ENCODE data around the gene CELF4. TPM values are rescaled to one million over a fixed set of nuclear protein-coding genes. Genes with fewer than 3 reads are reported as not detected.

CELF4 gene
- total and polyA plus RNA-seq, 5 donors from 2014 or later: 0.08 to 0.30 (median 0.08) TPM; not detected in 2

DNA sequence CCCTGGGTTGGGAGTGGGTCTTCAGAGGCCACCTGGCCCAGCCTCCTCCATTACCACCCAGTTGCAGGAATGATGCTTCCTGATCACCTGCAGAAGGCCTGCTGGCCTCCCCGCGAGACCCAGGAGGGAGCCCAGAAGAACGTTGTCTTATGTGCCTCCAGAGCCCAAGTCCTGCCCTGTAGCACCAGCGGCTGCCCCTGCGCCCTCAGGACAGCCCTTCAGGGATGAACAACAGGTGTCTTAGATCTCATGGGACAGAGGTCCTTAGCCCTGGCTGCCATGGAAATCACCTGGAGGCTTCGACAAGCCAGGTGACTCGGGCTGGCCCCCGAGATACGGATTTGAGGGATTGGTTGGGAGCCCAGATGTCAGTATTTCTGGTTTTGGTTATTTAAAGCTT is 278.8 kb downstream of the CELF4 start:
- Histone ChIP-seq H3K36me3 (ENCODE audit: control insufficient read depth, insufficient read depth, low read length) (no peaks in the 10 kb centered on the region), H3K27ac (ENCODE audit: insufficient read depth, low read length, poor library complexity, severe bottlenecking) (no peak overlapping the region), H3K4me1 (ENCODE audit: control insufficient read depth, insufficient read depth, low read length, poor library complexity, severe bottlenecking) (no peaks in the 10 kb centered on the region), H3K27me3 (ENCODE audit: control insufficient read depth, insufficient read depth, low read length) (no peaks in the 10 kb centered on the region), H3K4me3 (ENCODE audit: low read depth, low read length) (no peak overlapping the region), H3K9me3 (ENCODE audit: control insufficient read depth in 2 of 2, low read length in 2 of 2) (no peaks in the 10 kb centered on the region)
- DNase-seq: no peak
- no peaks in the 10 kb centered on the region for H3K4me1 Mint-ChIP-seq
- no peaks in the 10 kb centered on the region for H3K27me3 Mint-ChIP-seq
- H3K9me3 Mint-ChIP-seq: no peaks in the 10 kb centered on the region
- no peak overlapping the region for H3K27ac Mint-ChIP-seq
- no peaks in the 10 kb centered on the region for H3K36me3 Mint-ChIP-seq
- ATAC-seq (ENCODE audit: low read depth in 2 of 2): no peak
- H3K4me3 Mint-ChIP-seq: no peak overlapping the region

DNA sequence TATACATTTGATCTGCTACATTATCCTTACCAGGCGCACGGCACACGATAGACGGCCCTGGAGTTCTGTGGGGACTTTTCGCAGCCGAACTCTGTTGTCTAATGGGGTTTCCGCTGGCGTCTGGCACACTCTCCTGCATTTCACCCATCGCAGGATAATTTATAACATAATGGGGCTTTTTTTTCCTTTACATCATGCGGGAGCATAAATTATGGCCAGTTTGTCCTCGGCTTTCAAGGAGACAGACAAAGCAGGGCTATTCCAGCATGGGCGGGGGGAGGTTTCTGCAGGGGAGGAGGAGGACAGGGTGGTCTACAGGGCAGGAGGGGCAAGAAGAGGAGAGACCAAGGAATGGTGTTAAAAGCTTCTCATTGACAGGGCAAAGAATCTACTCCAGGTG is 279.8 kb downstream of the CELF4 start:
- peaks cover 0 to under 1% (median 0%) of the 10 kb centered on the region in 7 donors for H3K9me3 Mint-ChIP-seq
- no peaks in the 10 kb centered on the region for H3K27me3 Mint-ChIP-seq
- no peak for DNase-seq

DNA sequence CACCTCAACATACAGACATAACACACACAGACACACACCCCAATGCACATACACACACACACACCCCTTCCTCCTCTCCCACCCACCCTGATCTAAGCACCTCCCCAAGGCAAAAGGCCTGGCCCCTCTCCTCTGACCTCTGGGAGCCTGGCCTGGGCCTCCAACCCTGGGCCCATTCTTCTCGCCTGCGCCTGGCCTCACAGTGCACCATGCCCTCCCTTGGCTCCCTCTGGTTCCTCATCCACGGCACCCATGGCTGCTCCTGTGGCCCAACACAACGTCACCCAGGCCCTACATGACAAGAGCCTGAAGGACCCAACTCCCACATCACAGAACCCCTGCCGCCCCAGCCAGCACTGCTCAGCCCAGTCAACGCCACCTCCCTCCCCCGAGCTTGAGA is 281.3 kb downstream of the CELF4 start:
- H3K27me3 Mint-ChIP-seq: no peaks in the 10 kb centered on the region
- no peaks in the 10 kb centered on the region for H3K4me1 Mint-ChIP-seq
- no peak for DNase-seq
- peaks cover 0 to 2% (median 0%) of the 10 kb centered on the region in 7 donors for H3K9me3 Mint-ChIP-seq
- H3K4me3 ChIP-seq (ENCODE audit: low read depth, low read length): no peak overlapping the region
- H3K36me3 ChIP-seq (ENCODE audit: control insufficient read depth, insufficient read depth, low read length): no peaks in the 10 kb centered on the region
- H3K36me3 Mint-ChIP-seq: no peaks in the 10 kb centered on the region
- no peaks in the 10 kb centered on the region for H3K9me3 ChIP-seq (ENCODE audit: control insufficient read depth in 2 of 2, low read length in 2 of 2)
- no peaks in the 10 kb centered on the region for H3K27me3 ChIP-seq (ENCODE audit: control insufficient read depth, insufficient read depth, low read length)
- H3K27ac Mint-ChIP-seq: no peak overlapping the region
- no peak overlapping the region for H3K27ac ChIP-seq (ENCODE audit: insufficient read depth, low read length, poor library complexity, severe bottlenecking)
- no peak overlapping the region for H3K4me3 Mint-ChIP-seq
- no peak for ATAC-seq (ENCODE audit: low read depth in 2 of 2)
- no peaks in the 10 kb centered on the region for H3K4me1 ChIP-seq (ENCODE audit: control insufficient read depth, insufficient read depth, low read length, poor library complexity, severe bottlenecking)

More for the DNA sequence above, 279.8 kb downstream of the CELF4 start:
- Histone ChIP-seq H3K4me3 (ENCODE audit: low read depth, low read length) (no peak overlapping the region), H3K4me1 (ENCODE audit: control insufficient read depth, insufficient read depth, low read length, poor library complexity, severe bottlenecking) (no peaks in the 10 kb centered on the region), H3K27ac (ENCODE audit: insufficient read depth, low read length, poor library complexity, severe bottlenecking) (no peak overlapping the region), H3K36me3 (ENCODE audit: control insufficient read depth, insufficient read depth, low read length) (no peaks in the 10 kb centered on the region), H3K27me3 (ENCODE audit: control insufficient read depth, insufficient read depth, low read length) (no peaks in the 10 kb centered on the region), H3K9me3 (ENCODE audit: control insufficient read depth in 2 of 2, low read length in 2 of 2) (no peaks in the 10 kb centered on the region)
- ATAC-seq (ENCODE audit: low read depth in 2 of 2): no peak
- Mint-ChIP-seq H3K4me3 (no peak overlapping the region), H3K36me3 (no peaks in the 10 kb centered on the region), H3K4me1 (no peaks in the 10 kb centered on the region), H3K27ac (no peak overlapping the region)

DNA sequence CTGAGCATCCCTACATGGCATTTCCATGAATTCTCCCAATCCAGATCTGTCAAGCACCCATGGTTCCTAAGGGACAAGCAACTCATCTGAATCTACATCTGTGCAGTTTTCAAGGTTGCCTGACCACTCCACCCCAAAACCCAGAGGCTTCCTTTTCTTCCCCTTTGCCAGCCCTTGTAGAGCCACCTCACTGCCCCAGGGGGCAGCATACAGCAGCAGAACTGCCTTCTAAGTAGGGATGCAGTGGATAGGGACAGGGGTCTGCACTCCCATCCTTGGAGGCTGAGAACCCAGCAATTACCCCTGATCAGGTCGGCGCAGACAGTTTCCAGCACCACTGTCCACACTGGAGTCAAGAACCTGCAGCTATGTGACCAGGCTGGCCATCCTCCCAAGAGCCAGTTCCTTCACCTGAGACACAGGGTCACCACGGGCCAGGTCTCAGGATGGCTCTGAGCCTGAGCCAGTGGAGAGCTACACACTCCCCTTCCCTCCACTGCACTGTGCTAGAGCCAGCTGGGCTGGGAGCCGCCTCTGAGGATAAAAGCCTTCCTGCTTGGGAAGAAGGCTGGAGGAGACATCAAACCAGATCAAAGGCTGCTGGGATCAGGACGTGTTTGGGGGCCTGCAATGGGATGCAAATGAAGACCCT is 283.1 kb downstream of the CELF4 start:
- H3K9me3 ChIP-seq (ENCODE audit: control insufficient read depth in 2 of 2, low read length in 2 of 2): no peaks in the 10 kb centered on the region
- no peaks in the 10 kb centered on the region for H3K4me1 ChIP-seq (ENCODE audit: control insufficient read depth, insufficient read depth, low read length, poor library complexity, severe bottlenecking)
- Mint-ChIP-seq H3K27ac (no peak overlapping the region), H3K9me3 (peaks cover 0 to 2% (median 0%) of the 10 kb centered on the region in 7 donors), H3K4me1 (no peaks in the 10 kb centered on the region), H3K4me3 (no peak overlapping the region), H3K36me3 (no peaks in the 10 kb centered on the region), H3K27me3 (peaks cover 4% of the 10 kb centered on the region)
- no peaks in the 10 kb centered on the region for H3K27me3 ChIP-seq (ENCODE audit: control insufficient read depth, insufficient read depth, low read length)
- no peak overlapping the region for H3K4me3 ChIP-seq (ENCODE audit: low read depth, low read length)
- no peak for DNase-seq
- no peaks in the 10 kb centered on the region for H3K36me3 ChIP-seq (ENCODE audit: control insufficient read depth, insufficient read depth, low read length)
- no peak for ATAC-seq (ENCODE audit: low read depth in 2 of 2)
- H3K27ac ChIP-seq (ENCODE audit: insufficient read depth, low read length, poor library complexity, severe bottlenecking): no peak overlapping the region

DNA sequence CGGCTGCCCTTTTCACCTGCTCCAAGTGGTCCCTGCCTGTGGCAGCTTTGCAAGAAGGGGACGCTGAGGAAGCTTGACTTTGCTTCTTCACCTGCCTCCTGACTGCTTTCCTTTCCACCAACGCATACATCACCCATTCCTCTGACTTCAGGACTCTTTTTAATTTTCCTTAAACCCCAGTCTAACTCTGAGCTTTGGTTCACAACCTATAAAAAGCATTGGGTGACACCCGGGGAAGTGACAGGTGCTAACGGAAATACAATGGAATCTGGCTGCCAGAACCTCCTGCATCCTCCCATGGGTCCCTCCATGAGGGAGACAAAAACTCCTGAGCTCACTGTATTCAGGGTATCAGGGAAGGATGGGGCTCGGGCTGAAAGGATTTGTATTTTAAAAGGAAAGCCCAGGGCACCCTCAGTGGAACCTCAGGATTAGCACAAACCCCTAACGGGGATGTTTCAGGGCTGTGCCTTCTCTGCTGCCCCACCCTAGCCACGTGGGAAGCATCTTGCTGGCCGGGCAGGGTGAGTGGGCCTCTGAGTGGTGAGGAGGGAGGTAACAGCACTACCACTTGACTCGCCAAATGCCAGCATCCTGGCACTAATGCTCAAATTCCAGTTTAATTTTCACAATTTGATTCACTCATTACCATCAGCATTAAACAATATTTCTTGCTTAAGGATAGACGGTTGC is 284.8 kb downstream of the CELF4 start:
- Histone ChIP-seq H3K27me3 (ENCODE audit: control insufficient read depth, insufficient read depth, low read length) (no peaks in the 10 kb centered on the region), H3K27ac (ENCODE audit: insufficient read depth, low read length, poor library complexity, severe bottlenecking) (no peak overlapping the region), H3K4me1 (ENCODE audit: control insufficient read depth, insufficient read depth, low read length, poor library complexity, severe bottlenecking) (no peaks in the 10 kb centered on the region), H3K4me3 (ENCODE audit: low read depth, low read length) (no peak overlapping the region), H3K9me3 (ENCODE audit: control insufficient read depth in 2 of 2, low read length in 2 of 2) (no peaks in the 10 kb centered on the region), H3K36me3 (ENCODE audit: control insufficient read depth, insufficient read depth, low read length) (no peaks in the 10 kb centered on the region)
- no peak for DNase-seq
- Mint-ChIP-seq H3K36me3 (no peaks in the 10 kb centered on the region), H3K27me3 (peaks cover 11% of the 10 kb centered on the region), H3K4me3 (no peak overlapping the region), H3K9me3 (peaks cover 0 to 6% (median 0%) of the 10 kb centered on the region in 7 donors), H3K27ac (no peak overlapping the region), H3K4me1 (no peaks in the 10 kb centered on the region)
- ATAC-seq (ENCODE audit: low read depth in 2 of 2): no peak

DNA sequence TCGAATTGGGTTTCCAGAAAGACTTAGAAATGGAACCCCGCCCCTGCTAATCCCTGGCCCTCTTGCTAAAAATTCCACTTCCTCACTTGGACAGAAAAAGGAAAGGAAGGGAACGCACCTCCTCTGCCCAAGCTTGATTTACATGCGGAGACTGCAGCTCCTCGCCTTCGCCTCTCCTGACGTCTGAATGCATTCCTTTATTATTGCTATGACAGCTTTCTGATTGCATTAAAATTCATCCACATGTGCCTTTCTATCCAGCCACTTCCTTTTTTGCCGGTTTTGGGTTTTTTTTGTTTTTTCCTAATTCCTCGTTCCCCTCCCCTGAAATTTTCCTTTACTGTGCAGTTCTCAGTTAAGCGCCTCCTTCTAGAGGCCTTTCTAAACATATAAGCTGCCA is 287.8 kb downstream of the CELF4 start:
- Histone ChIP-seq H3K4me1 (ENCODE audit: control insufficient read depth, insufficient read depth, low read length, poor library complexity, severe bottlenecking) (no peaks in the 10 kb centered on the region), H3K27ac (ENCODE audit: insufficient read depth, low read length, poor library complexity, severe bottlenecking) (no peak overlapping the region), H3K9me3 (ENCODE audit: control insufficient read depth in 2 of 2, low read length in 2 of 2) (no peaks in the 10 kb centered on the region), H3K27me3 (ENCODE audit: control insufficient read depth, insufficient read depth, low read length) (no peaks in the 10 kb centered on the region), H3K4me3 (ENCODE audit: low read depth, low read length) (no peak overlapping the region), H3K36me3 (ENCODE audit: control insufficient read depth, insufficient read depth, low read length) (no peaks in the 10 kb centered on the region)
- Mint-ChIP-seq H3K9me3 (peaks cover 0 to 6% (median 0%) of the 10 kb centered on the region in 7 donors), H3K36me3 (no peaks in the 10 kb centered on the region), H3K27ac (no peak overlapping the region), H3K4me3 (no peak overlapping the region), H3K4me1 (peaks cover 0 to 3% (median 0%) of the 10 kb centered on the region in 4 donors), H3K27me3 (peaks cover 20% of the 10 kb centered on the region)
- no peak for ATAC-seq (ENCODE audit: low read depth in 2 of 2)
- no peak for DNase-seq

DNA sequence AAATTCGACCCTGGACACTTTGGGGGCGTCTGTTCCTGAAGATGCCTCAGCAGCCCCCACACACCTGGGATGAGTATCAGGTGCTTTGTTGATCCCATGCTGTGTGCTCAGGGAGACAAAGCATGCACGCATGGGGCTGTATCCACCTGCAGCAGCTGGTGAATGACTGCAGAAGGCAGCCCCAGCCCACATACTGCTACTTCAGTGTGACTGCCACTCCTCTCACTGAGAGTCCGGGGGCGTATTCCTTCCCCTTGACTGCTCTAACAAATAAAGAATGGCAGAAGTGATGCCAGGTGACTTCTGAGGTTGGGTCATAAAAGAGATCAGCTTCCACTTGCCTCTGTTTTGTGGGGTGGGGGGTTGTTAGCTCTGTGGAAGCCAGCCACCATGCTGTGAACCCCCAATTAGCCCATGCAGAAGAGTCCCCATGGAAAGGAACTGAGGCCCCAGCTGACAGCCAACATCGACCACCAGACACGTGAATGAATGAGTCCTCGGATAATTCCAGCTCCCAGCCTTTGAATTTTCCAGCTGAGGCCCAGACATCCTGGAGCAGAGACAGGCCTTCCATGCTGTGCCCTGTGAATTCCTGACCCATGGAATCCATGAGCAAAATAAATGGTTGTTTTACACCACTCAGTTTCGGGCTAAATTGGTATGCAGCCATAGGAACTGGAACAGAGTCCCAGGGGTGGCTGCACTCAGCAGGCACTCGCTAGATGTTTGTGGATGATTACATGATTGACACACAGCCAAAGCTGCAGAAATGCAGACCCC is 289.3 kb downstream of the CELF4 start:
- H3K36me3 ChIP-seq (ENCODE audit: control insufficient read depth, insufficient read depth, low read length): no peaks in the 10 kb centered on the region
- H3K4me3 Mint-ChIP-seq: no peak overlapping the region
- no peaks in the 10 kb centered on the region for H3K9me3 ChIP-seq (ENCODE audit: control insufficient read depth in 2 of 2, low read length in 2 of 2)
- no peak overlapping the region for H3K4me3 ChIP-seq (ENCODE audit: low read depth, low read length)
- H3K4me1 ChIP-seq (ENCODE audit: control insufficient read depth, insufficient read depth, low read length, poor library complexity, severe bottlenecking): no peaks in the 10 kb centered on the region
- no peak overlapping the region for H3K27ac ChIP-seq (ENCODE audit: insufficient read depth, low read length, poor library complexity, severe bottlenecking)
- peaks cover 0 to 3% (median 0%) of the 10 kb centered on the region in 4 donors for H3K4me1 Mint-ChIP-seq
- DNase-seq: no peak
- peaks cover 20% of the 10 kb centered on the region for H3K27me3 Mint-ChIP-seq
- H3K27me3 ChIP-seq (ENCODE audit: control insufficient read depth, insufficient read depth, low read length): no peaks in the 10 kb centered on the region
- H3K9me3 Mint-ChIP-seq: peaks cover 0 to 7% (median 0%) of the 10 kb centered on the region in 7 donors
- H3K27ac Mint-ChIP-seq: no peak overlapping the region
- ATAC-seq (ENCODE audit: low read depth in 2 of 2): no peak
- no peaks in the 10 kb centered on the region for H3K36me3 Mint-ChIP-seq
